CD4-positive, alpha-beta T cell treated with Interleukin-15 for 4 hours (primary cell): Measurements from ENCODE around the gene SRRT.

ENCODE experiments used
- DNase-seq: peaks from one replicate; pipeline ENCODE4 v3.0.0-alpha.2; 2020; ENCODE audit warnings: low spot score

The SRRT gene, protein sequence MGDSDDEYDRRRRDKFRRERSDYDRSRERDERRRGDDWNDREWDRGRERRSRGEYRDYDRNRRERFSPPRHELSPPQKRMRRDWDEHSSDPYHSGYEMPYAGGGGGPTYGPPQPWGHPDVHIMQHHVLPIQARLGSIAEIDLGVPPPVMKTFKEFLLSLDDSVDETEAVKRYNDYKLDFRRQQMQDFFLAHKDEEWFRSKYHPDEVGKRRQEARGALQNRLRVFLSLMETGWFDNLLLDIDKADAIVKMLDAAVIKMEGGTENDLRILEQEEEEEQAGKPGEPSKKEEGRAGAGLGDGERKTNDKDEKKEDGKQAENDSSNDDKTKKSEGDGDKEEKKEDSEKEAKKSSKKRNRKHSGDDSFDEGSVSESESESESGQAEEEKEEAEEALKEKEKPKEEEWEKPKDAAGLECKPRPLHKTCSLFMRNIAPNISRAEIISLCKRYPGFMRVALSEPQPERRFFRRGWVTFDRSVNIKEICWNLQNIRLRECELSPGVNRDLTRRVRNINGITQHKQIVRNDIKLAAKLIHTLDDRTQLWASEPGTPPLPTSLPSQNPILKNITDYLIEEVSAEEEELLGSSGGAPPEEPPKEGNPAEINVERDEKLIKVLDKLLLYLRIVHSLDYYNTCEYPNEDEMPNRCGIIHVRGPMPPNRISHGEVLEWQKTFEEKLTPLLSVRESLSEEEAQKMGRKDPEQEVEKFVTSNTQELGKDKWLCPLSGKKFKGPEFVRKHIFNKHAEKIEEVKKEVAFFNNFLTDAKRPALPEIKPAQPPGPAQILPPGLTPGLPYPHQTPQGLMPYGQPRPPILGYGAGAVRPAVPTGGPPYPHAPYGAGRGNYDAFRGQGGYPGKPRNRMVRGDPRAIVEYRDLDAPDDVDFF

DNA sequence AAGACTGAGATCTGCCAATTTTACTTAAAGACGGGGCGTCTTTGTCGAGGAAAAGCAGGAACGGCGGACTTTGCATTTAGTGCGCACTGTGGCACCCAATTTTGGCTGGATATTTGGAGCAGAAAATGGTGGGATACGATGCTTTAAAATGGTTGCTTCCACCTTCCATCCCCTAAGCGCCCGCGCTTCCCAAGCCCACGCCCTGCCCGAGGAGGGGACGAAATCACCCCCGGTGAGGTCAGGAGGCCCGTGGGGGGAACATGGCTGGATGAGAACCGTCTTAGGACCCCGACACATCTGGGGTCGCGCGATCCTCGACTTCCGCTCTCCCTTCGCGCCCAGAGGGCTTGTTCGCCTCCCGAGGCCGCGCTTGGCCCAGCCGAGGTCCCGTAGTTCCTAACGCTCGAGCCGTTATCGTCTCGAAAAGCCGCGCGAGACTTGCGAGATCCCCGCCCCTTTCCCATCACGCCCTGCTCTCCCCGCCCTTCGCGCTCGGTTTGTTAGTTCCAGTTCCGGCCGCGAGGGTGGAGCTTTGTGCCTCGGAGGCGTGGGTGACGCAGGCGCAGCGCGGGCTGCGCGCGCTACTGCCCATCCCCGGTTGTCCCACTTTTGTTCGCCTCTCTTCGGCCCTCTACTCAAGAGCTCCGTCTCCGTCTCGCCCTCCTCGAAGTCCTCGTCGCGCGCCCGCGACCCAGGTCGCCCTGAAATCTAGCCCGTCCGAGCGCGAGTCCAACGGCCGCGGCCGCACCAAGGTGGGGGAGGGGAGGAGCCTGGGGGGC lies at the start of gene SRRT:
Gene SRRT, plus strand, starts transcription at position 527 of the 779 bp plus-strand sequence. CDS start 488 bp downstream, outside the sequence.
- DNase-seq, result peak; percentile 98

DNA sequence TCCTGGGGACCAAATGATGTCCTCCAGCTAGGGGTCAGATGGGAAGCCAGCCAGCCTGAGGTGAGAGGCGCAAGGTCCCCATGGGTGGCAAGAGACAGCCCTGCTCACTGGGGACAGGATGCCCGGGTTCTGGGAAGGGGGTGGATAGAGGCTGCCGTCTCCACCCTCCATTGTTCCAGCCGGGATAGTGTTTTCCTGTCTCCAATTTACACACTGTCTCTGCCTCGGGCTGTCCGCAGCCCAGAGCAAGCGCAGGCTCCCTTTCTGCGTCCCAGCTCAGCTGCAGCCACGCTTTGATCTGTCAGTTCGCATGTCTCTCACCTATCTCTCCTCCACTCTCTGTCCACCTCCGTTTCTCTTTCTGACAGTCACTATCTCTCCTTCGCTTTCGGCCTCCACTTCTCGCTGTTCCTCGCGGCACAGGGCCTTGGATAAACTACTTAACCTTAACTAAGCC lies 49.7 kb upstream of the SRRT start:
- DNase-seq, result no peak

DNA sequence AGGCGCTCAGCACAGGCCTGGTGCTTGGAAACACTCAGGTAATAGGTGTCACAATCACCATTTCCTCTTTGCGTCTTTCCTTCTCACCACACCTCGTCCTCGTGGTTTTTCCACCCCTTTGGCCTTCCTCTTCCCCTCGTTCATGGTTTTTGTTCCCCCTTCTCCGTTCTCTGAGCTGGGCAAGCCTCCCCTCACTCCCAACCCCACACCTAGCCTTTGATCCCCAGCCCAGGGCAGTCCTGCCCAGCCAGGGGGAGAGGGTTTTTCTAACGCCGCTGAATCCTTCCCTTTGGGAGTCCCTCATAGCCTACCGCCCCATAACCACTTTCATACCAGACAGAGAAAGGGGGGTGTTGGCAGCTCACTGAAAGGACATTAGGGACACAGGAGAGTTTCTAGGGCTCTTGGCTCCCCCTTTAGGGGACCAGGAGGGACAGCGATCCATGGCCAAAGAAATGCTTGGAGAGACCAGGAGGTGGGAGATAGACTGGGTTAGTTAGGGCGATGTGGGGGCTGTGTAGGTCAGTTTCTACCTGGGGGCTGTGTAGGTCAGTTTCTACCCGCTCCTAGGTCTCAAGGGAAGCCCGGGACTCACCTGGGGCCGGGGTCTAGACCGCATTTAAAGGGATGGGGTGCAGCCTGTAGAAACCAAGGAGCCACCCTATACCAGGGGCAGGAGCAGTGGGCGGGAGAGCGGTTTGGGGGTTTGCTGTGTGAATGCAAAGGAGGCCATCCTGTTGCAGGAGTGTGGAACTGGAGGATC lies 49.0 kb upstream of the SRRT start:
- DNase-seq, result no peak

DNA sequence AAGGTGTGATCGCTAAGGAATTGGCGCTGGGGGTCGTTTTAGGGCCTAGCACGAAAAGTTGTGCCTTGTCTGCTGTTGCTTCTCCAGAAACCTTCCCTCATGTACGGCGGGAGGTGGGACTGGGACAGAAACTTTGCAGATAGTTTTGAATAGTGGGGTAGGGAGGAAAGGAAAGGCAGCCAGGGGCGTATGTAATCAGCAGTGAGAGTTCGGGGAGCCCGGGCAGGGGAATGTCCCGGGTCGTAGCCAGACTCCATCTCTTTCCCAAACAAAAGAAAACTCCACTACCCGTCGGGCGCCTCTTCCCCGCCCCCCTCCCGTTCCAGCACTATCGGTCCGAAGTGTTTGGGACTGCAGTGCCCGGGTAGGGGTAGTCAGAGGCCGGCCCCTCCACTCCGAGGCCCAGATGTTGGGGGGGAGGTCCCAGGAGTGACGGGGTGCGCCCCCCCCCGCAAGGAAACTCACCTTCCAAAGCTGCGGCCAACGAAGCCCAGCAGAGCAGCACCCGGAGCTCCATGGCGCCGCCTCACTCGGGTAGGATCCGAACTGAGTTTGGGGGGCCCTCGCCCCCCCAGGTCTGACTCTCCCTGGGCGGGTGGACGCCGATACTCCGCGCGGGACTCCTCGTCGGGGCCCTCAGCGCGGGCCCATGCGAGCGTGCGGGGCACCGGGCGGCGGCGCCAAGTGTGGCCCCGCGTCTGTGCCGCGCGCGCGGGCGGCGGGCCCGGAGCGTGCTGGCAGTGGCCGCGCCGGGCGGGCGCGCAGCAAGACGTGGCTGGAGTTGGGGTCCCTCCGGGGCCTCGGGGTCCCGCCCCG lies 48.2 kb upstream of the SRRT start:
- DNase-seq, result no peak

DNA sequence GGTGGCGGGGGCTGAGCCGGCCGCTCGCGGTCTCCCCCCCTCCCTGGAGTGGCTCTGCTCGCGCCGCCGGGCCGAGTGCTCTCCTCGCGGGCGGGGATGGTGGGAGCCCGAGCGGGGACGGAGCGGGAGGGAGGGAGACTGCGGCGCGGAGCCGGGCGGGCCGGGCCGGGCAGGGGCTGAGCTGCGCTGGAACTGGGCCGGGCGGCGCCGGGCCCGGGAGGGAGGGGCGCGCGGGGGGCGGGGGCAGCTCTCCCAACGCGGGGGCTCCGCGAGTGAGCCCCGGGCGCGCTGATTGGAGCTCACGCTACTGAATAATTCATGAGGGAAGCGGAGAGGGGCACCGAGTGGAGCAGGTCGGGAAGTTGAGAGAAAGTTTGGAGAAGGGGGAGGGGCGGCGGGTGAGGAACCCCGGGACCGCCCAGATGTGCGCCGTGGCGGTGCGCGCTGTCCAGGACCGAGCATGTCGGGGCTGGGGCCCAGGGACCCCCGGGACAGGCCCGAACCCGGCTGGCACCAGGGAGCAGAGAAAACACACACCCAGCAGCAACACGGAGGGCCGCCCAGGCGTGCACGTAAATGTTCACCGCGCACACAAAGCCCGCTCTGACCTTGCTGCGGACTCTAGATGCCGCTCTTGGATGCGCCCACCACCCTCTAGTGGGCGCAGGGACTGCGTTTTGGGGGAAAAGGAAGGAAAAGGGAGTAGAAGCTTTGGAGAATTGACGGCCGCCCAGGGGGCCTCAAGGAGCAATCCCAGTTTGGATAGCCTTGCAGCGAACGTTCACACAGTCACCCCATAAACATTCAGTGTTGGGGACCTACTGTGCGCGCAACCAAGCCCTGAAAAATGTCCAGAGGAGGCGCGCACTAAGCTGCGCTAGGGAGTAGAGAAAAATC lies 47.3 kb upstream of the SRRT start, which contains the start of gene EPHB4:
Gene EPHB4, minus strand, starts transcription at position 194 of the 897 bp plus-strand sequence. CDS start 493 bp downstream, outside the sequence.
- no peak for DNase-seq

DNA sequence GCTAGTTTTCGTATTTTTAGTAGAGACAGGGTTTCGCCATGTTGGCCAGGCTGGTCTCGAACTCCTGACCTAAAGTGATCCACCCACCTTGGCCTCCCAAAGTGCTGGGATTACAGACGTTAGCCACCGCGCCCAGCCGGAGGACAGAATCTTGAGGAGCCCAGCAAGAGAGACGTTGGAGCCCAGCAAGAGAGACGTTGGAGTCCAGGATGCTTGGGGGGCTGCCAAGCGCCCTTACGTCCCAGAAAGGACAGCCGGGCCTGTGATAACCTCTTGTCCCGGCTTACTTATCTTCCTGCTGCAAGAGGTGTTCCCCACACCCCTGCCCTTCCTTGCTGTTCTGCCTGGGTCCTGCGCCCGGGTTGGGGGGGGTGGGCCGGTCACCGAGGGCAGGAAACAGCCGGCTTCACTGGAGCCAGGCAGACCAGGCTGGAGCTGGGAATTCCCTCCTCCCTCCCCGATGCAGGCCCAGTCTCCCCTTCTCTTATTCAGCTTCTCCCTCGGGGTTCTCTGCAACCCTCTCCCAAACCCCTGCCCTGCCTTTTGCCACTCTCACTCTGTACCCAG lies 45.7 kb upstream of the SRRT start:
- no peak for DNase-seq

DNA sequence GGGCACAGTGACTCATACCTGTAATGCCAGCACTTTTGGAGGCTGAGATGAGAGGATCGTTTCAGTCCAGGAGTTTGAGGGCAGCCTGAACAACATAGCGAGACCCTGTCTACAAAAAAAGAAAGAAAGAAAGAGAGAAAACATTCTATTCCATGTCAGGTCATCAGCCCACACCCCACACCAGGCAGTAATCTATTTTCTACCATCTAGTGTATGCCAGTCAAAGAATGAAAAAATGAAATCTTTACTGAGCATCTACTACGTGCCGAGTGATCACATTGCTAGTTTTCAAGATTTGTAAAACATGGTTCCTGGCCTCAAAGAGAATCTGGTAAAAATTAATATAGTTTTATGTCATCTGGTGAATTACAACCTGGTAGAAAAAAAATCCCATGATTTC lies 44.5 kb upstream of the SRRT start:
- no peak for DNase-seq

DNA sequence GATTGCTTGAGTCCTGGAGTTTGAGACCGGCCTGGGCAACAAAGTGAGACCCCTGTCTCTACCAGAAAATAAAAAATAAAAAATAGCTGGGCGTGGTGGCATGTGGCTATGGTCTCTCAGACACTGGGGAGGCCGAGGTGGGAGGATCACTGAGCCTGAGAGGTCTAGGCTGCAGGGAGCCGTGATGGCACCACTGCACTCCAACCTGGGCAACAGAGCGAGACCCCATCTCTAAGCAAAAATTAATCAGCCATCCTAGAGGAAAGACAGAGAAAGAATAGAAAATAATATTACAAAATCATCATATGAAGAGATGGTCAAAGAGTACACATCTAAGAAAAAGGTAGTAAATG lies 42.6 kb upstream of the SRRT start:
- DNase-seq, result no peak

DNA sequence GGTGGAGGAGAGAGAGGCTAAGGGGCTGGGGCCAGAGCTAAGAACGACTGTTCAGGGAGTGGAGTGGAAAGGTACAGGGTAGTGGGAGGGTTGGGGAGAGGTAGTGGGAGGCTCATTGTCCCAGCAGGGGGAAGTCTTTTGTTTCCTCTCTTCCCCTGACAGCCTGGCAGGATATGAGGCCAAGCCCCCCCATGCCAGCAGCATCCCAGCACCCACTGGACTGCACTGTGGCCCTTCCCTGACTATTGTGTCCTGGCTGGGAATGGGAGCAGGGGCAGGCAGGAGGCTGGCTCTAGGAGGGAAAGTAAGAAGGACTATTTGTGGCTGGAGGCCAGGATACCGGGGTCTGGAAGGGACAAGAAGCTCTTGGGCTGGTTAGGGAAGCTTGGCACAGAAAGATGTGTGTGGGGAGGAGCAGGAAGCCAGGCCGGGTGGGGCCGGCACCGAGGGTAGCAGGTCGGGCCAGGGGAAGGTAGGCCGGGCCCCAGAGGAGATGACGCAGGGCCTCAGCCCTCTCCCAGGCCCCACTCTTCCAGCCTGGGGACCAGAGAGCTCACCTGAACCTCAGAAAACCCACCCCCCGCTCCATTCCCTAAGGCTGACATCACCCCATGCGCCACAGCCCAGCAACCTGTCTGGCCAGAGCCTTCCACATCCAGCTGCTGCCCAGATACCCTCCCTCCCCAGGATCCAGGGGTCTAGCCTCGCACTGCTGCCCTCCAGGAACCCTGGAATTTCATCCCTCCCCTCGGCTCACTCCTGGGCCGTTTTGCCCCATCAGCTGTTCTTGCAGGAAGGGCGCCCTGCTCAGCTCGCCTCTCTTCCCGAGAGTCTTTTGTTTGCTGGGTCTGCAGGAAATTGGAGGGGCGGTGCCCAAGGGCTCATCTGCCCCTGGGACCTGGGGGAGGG lies 38.7 kb upstream of the SRRT start:
- no peak for DNase-seq

DNA sequence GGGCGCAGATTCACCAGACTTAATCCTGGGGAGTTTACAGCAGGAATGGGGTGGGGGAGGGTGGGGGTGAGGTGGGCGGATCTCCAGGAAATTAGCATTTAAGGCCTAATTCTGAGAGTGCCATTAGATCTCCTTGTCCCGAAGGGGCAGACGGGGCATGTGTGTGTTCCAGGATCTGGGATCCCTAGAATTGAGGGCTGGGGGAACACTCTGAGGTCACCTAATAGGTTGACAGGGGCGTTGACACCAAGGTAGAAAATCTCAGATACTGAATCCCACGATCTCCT lies 38.1 kb upstream of the SRRT start:
- no peak for DNase-seq

DNA sequence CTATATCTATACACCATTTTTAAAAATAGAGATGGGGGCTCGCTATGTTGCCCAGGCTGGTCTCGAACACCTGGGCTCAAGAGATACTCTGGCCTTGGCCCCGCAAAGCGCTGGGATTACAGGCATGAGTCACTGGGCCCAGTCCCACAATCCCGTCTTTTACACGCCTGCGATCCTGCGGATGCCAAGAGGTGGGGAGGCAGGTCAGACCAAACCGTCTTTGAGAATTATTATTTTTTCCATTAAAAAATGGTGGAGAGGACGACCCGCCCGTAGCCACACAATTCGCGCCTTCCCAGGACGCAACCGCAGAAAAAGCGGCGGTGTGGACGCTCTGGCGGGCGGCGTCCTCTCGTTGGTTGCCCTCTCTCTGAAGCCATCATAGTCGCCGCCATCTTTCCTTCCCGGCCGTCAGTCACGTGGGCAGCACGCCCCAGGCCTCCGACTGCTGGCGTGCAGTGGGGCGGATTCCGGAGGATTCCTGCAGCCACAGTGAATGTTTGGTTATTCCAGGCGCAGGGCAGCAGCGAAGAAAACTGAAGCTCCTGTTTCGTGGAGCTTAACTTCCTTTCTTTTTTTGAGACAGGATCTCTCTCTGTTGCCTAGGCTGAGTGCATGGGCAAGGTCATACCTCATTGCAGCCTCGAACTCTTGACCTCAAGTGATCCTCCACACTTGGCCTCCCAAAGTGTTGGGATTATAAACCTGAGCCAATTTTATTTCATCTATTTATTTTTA lies 37.6 kb upstream of the SRRT start:
- DNase-seq, result peak; percentile 82

DNA sequence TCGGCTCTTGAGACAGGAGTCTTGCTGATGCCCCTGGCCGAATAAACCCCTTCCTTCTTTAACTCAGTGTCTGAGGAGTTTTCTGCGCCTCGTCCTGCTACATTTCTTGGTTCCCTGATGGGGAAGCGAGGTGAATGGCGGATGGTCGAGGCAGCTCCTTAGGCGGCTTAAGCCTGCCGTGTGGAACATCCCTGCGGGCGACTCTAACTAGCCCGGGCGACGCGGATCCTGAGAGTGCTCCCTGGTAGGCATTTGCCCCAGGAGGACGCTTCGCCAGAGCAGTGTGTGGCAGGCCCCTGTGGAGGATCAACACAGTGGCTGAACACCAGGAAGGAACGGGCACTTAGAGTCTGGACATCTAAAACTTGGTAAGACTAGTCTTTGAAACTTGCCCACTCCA lies 35.5 kb upstream of the SRRT start:
- no peak for DNase-seq

DNA sequence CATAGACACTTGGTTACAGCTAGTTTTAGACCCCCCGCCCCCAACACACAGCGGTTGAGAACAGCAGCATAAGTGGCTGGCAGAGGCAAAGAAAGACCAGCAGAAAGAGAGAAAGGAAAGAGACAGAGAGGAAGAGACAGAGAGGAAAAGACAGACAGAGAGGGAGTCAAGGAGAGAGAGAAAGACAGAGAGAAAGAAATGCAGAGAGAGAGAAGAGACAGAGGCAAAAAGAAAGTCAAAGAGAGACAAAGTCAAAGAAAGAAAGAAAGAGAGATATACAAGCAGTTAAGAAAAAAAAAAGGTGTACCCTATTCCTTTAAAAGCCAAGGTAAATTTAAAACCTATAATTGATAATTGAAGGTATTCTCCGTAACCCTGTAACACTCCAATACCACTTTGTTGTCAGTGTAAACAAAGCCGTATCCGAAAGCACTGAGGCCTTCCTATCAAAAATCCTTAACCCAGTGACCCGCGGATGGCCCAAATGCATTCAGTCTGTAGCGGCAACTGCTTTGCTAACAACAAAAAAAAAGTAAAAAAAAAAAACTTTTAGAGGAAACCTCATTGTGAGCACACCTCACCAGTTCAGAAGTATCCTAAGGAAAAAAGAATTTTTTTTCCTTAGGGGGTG lies 34.3 kb upstream of the SRRT start:
- no peak for DNase-seq

DNA sequence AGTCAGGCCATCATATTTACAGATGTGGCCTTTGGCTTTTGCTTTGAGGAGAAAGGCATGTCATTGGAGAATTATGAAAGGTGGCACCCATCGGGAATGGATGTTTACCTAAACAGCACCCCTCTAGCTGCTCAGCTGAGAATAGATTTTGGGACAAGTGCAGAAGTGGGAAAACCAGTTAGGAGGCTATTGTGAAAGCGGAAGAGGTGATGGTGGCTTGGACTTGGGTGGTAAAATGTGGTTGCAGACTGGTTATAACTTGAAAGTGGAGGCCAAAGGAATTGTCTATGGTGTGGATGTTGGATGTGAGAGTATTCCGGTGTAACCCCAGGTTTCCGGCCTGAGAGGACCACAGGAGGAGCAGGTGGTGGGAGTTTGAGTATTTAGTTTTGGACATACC lies 27.5 kb upstream of the SRRT start:
- DNase-seq, result no peak

DNA sequence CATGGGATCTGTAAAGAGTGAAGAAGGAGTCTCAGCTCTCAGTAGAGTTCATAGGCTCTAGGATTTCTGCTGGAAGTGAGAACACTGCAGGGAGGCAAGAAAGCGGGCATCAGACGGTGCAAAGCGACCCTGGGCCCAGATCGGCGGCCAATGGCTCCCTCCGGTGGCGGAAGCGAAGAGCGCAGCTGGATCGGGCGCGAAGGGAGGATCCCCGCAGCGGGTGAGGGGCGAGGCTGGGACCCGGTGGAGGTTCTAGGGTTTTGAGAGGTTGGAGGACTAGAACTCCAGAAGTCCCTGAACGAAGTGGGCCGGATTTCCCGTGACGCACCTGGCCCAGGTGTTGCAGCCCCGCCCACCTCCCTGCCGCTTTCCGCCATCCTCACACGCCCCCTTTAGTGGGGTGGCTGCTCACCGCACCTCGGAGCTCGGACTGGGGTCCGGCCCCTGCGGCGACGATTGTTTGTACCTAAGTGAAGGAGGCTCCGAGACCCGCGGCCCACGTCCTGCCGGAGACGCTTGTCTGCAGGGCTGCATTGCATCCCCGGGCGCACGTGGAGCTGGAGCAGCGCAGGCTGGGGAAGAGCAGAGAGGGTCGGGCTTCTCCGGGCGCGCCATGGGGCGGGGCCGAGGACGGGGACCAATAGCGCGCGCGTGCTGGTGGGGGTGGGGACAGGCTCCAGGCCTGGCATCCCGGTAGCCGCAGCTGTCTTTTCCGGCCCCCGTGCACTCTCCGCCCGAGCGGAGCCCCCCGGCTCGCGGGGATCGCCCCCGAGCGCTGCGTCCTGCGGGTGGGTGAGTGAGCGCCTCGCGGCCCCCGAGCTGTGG lies 22.6 kb upstream of the SRRT start, which contains the start of gene SLC12A9:
Gene SLC12A9, plus strand, starts transcription at position 666 of the 825 bp plus-strand sequence. CDS start 1,485 bp downstream, outside the sequence.
- DNase-seq, result peak; percentile 77
